Caki2 (cell line): Measurements from ENCODE around the gene RHOXF2. TPM values are rescaled to one million over a fixed set of nuclear protein-coding genes. Genes with fewer than 3 reads are reported as not detected.
"Not testable (repeated sequence)": the region's sequence is repeated elsewhere in the genome, so short reads cannot be mapped to it uniquely, and the experiment has no call there.

Experiments used
- DNase-seq: peaks from one replicate; pipeline ENCODE4 v3.0.0-alpha.2; 2015; ENCODE audit warnings: low read depth
- in situ Hi-C: cut with HindIII; loops from 2 replicates; pipeline ENCODE4 v1.10.0; 2016; ENCODE audit warnings: low sequenced_read_pairs, low pct_unique_long_range_greater_than_20kb, mixed read lengths
- total RNA-seq: library from RNA; depleted of rRNA; stranded (reverse); fragments of >200 nt; shearing (Covaris generic); gene quantifications from 2 replicates; pipeline ENCODE4 v1.2.3, GENCODE V29; 2014; ENCODE audit warnings: low replicate concordance; rRNA removed

Gene RHOXF2
- total RNA-seq, 1 experiment from 2014 or later, result not detected

DNA sequence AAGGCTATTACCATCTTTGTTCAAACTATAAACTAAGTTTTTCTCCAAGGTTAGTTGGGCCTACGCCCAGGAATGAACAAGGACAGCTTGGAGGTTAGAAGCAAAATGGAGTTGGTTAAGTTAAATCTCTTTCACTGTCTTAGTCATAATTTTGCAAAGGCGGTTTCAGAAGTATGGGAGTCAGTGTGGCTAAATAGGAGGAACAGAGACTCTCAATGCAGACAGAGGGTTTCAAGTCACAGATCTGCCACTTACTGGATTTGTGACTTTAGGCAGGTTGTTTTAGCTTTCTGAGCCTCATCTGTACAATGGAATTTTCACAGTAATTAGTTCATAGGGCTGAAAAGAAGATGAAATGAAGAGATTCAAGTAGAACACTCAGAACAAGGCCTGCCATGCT lies 35.3 kb downstream of the RHOXF2 start:
- in situ Hi-C loops, DNase-seq: not testable (repeated sequence)

DNA sequence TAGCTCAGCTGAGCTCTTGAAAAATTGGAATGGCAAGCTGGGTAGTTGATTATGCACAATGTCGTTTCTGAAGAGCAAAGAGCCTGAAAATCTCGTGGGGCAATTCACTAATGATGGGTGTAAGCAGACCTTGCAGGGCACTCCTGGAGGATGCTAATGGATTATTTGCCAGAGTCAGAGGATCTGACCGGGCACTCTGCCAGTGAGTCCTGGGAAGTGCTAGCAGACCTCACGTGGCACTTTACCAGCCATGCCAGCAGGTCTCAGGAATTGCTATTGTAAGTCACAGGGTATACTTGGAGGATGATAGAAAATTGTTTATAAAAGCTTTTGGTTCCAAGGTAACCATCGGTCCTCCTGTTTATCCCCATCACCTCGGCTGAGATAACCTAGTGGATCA lies 37.4 kb downstream of the RHOXF2 start:
- DNase-seq, in situ Hi-C loops: not testable (repeated sequence)

DNA sequence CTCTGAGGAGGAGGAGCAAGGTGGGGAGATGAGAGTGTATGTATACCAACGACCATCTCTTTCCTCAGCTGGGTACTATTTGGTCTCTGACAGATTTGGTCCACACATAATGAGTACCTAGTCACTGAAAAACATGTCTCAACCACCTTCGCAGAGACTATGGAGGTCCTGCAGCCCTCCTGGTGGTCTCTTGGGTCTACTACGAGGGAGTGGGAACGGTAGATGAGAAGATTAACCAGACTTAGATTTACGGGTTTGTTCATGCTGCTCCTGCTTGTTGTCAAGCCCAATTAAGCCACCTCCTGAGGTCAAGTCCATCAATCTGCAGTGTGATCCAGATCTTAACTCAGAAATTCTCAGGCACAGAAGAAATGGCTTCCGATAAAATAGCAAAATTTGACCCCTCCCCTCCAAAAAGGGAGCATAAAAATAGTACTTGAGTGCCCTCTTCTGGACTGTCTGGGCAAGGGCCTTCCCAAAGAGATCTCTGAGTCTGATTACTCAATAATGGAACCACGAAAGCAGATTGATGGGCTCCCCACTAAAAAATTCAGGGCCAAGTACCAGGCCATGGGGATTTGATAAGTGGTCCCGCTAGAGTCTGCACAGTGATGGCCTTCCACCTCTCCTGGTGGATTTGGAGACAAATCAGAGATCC lies 38.3 kb downstream of the RHOXF2 start:
- in situ Hi-C loops, result not testable (repeated sequence)

DNA sequence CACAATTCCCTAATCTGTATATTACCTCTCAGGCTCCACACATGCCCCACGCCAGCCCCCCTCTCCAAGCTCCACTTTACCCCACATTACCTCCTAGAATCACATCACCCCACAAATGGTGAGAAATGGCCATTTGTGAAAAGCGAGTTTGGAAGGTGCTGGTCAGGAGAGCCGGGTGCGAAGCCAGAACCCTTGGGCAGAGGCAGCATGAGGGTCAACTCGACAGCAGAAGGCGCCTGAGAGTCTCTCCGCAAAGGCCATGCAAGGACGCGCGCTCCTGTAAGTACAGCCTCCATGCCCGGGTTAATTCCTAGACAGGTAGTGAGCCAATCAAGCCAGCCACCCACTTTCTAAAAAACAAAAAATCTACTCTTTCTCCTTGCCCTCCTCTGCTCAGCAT lies 42.4 kb downstream of the RHOXF2 start:
- no peak for DNase-seq
- in situ Hi-C loops, result no loop called here

More for the DNA sequence above, 38.3 kb downstream of the RHOXF2 start:
- DNase-seq, result not testable (repeated sequence)

DNA sequence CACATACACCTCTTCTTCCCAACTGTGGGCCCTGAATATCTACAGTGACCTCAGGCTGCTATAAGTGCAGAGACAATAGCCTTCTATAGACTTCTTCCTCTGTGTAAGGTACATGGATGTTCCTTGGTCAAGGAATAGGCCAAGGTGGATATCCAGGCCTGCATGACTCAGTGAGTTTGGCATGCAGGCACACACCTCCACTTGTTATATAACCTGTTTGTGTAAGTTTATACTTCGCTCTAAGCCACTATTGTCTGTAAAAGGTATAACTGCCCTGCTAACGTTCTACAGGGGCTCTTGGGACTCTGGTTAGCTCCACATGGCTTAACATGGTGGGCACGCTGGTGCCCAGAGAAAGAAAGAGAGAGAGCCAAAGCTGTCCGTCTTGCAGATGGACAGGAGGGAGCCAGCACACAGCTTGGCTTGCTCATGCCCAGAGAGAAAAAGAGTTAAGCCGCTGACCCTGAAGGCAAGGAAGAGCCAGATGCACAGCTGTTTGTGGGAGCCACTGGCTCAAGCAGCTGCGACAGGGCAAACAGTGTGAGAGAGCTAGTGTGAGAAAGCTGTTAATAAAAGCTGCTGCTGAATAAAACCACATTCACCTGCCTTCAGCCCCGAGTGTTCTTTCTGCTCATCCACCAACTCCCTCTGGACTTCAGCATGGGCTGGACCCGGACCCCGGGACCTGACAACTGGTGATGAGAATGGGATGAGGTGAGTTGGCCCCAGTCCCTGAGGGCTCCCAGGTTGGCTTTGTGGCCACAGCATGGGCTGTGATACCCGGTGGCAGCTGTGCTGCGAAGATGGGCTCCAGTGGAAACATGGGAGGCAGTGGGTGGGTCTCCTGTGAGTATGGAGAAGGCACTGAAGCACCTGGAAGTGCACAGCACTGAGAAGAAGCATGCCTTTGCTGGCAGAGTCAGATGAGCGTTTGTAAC lies 47.7 kb downstream of the RHOXF2 start:
- no peak for DNase-seq
- in situ Hi-C loops, result no loop called here

DNA sequence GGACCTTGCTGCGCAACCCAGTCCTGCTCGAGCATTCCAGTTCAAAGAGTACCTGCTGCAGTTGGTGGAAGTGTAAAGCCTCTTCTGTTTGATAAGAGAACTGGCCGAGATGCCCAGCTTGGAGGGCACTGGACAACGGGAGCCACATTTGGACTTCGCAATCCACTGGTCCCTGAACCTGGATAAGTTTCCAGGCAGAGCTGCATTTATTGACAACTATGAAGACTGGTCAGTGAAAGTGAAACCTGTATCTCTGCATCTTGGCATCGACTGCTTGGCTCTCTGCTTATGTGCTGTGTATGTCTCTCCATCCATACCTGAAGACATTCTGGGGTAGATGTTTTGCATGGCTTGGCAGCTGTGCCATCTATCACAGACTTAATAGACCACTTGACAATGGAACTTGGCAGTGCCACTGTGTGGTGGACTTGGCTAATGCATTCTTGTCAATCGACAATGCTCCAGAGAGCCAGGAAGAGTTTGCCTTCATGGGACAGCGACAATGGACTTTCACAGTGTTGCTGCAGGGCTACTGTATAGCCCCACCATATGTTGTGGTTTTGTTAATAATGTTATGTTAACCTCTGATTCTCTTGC lies 48.7 kb downstream of the RHOXF2 start:
- no peak for DNase-seq
- in situ Hi-C loops, result no loop called here

DNA sequence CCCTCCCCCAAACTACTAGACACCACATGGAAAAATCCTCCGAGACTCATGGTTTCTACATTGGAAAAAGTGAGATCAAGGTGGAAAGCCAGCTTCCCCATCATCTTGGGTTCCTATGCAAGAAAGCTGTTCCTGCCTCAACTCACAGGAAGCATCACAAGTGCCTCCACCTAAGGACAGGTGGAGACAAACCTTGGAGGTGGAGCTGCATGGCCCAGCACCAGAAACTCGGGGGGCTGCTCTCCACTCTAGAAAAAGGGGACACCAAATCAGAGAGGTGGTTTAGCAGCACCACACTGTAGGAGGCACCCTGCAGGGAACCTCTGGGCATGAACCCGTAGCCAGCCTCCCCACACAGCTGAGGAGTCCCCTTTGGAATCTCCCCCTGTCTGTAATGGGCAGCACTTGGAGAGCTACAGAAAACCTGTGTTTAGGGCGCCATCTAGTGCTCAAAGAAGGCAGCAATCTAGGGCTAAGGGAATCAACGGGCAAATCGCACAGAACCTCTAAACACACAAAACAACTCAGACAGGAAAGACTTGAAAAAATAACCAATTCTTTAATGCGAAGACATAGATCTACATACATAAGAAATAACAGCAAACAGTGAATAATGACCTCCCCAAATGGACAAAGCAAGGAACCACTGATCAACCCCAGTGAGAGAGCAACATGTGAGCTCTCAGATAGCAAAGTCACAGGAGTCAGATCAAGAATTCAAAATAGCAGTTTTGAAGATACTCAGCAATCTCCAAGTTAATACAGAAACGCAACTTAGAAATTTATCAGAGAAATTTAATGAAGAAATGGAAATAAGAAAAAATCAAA lies 55.2 kb downstream of the RHOXF2 start:
- peak; percentile 34 for DNase-seq
- in situ Hi-C loops, result no loop called here

Other genes with a start within 250 kb of the RHOXF2 start
- gene NKAP, start 214.9 kb upstream of the RHOXF2 start, total RNA-seq, result 5.7 and 6.5 TPM in 2 replicates
- gene RHOXF2B, start 80.9 kb upstream of the RHOXF2 start, total RNA-seq, result not detected in 2 replicates
- not detected in 2 replicates for gene RHOXF1, start 42.7 kb upstream of the RHOXF2 start, total RNA-seq
- 3.4 and 5.0 TPM in 2 replicates for gene ZBTB33, start 92.2 kb downstream of the RHOXF2 start, total RNA-seq
- 0.38 and 0.41 TPM in 2 replicates for gene TMEM255A, start 152.8 kb downstream of the RHOXF2 start, total RNA-seq
- gene ATP1B4, start 203.5 kb downstream of the RHOXF2 start, total RNA-seq, result not detected in 2 replicates